Dendritic cell treated with granulocyte-macrophage colony-stimulating factor and Interleukin-4, amounts not matched to agents 40 ng/mL and 50 ng/mL, for 4 days (primary cell): ENCODE results near the gene SPTA1.

Source experiments
- H3K27ac Mint-ChIP-seq: one replicate; pipeline ENCODE4 v1.8.0; 2022; ENCODE audit warnings: mild to moderate bottlenecking, mixed read lengths
- H3K27me3 Mint-ChIP-seq: one replicate; pipeline ENCODE4 v1.8.0; 2022; ENCODE audit warnings: mild to moderate bottlenecking, mixed read lengths
- H3K36me3 Mint-ChIP-seq: one replicate; pipeline ENCODE4 v1.8.0; 2022; ENCODE audit warnings: low read depth, mixed read lengths
- H3K4me1 Mint-ChIP-seq: one replicate; pipeline ENCODE4 v1.8.0; 2022; ENCODE audit warnings: low read depth, mixed read lengths
- H3K4me3 Mint-ChIP-seq: one replicate; pipeline ENCODE4 v1.8.0; 2022; ENCODE audit warnings: mild to moderate bottlenecking, moderate library complexity, mixed read lengths
- H3K9me3 Mint-ChIP-seq: one replicate; pipeline ENCODE4 v1.8.0; 2022; ENCODE audit warnings: mixed read lengths
- intact Hi-C: fragments of 100-400 bp; cut with micrococcal nuclease; formaldehyde crosslinking; loops from one replicate; pipeline ENCODE4 v1.15.0; 2022

SPTA1 gene

GRCh38 chr1:158654571-158654970 lies 31.9 kb downstream of the SPTA1 start:
- Mint-ChIP-seq H3K27me3 (peaks cover 2% of the 10 kb centered on the region), H3K4me3 (peak overlapping the region; percentile 18), H3K9me3 (no peaks in the 10 kb centered on the region), H3K4me1 (peaks cover 19% of the 10 kb centered on the region), H3K27ac (peak overlapping the region; percentile 42), H3K36me3 (no peaks in the 10 kb centered on the region)
- intact Hi-C loops: loop anchor here (5.0 to 10.0 kb wide), 2 partner anchors 178 to 420 kb away; partner anchors contain the start of genes AIM2 and MNDA

- H3K27me3 Mint-ChIP-seq: peaks cover 2% of the 10 kb centered on the region
- H3K4me1 Mint-ChIP-seq: peaks cover 19% of the 10 kb centered on the region
- H3K36me3 Mint-ChIP-seq: no peaks in the 10 kb centered on the region
- intact Hi-C loops: loop anchor here (5.0 to 10.0 kb wide), 2 partner anchors 178 to 421 kb away; partner anchors contain the start of genes AIM2 and MNDA
- H3K27ac Mint-ChIP-seq: peak overlapping the region; percentile 42
- no peak overlapping the region for H3K4me3 Mint-ChIP-seq
- H3K9me3 Mint-ChIP-seq: no peaks in the 10 kb centered on the region
Measured at GRCh38 chr1:158654086-158654485, 32.4 kb downstream of the SPTA1 start.

GRCh38 chr1:158652721-158653334 lies 33.7 kb downstream of the SPTA1 start:
- Mint-ChIP-seq H3K9me3 (no peaks in the 10 kb centered on the region), H3K4me1 (peaks cover 19% of the 10 kb centered on the region), H3K4me3 (no peak overlapping the region), H3K27me3 (peaks cover 2% of the 10 kb centered on the region), H3K36me3 (no peaks in the 10 kb centered on the region), H3K27ac (no peak overlapping the region)
- intact Hi-C loops: loop anchor here (5.0 to 10.0 kb wide), 2 partner anchors 179 to 422 kb away; partner anchors contain the start of genes AIM2 and MNDA

- no peak overlapping the region for H3K27ac Mint-ChIP-seq
- peaks cover 35% of the 10 kb centered on the region for H3K4me1 Mint-ChIP-seq
- H3K27me3 Mint-ChIP-seq: peaks cover 2% of the 10 kb centered on the region
- H3K36me3 Mint-ChIP-seq: no peaks in the 10 kb centered on the region
- no peaks in the 10 kb centered on the region for H3K9me3 Mint-ChIP-seq
- H3K4me3 Mint-ChIP-seq: no peak overlapping the region
- intact Hi-C loops: no loop called here
Measured at GRCh38 chr1:158649052-158649451, 37.5 kb downstream of the SPTA1 start.

- peak overlapping the region; percentile 63 for H3K4me3 Mint-ChIP-seq
- intact Hi-C loops: no loop called here
- H3K27ac Mint-ChIP-seq: peak overlapping the region; percentile 79
Measured at GRCh38 chr1:158646465-158646864, 40.0 kb downstream of the SPTA1 start.

GRCh38 chr1:158644449-158644848 lies 42.1 kb downstream of the SPTA1 start:
- no peaks in the 10 kb centered on the region for H3K9me3 Mint-ChIP-seq
- intact Hi-C loops: no loop called here
- no peaks in the 10 kb centered on the region for H3K27me3 Mint-ChIP-seq
- H3K27ac Mint-ChIP-seq: no peak overlapping the region
- no peaks in the 10 kb centered on the region for H3K36me3 Mint-ChIP-seq
- peaks cover 44% of the 10 kb centered on the region for H3K4me1 Mint-ChIP-seq
- H3K4me3 Mint-ChIP-seq: no peak overlapping the region

More at GRCh38 chr1:158646465-158646864, 40.0 kb downstream of the SPTA1 start:
- no peaks in the 10 kb centered on the region for H3K36me3 Mint-ChIP-seq
- no peaks in the 10 kb centered on the region for H3K9me3 Mint-ChIP-seq
- no peaks in the 10 kb centered on the region for H3K27me3 Mint-ChIP-seq
- H3K4me1 Mint-ChIP-seq: peaks cover 44% of the 10 kb centered on the region

- Mint-ChIP-seq H3K27ac (no peak overlapping the region), H3K36me3 (no peaks in the 10 kb centered on the region), H3K4me3 (no peak overlapping the region), H3K9me3 (no peaks in the 10 kb centered on the region), H3K4me1 (peaks cover 27% of the 10 kb centered on the region), H3K27me3 (no peaks in the 10 kb centered on the region)
- intact Hi-C loops: no loop called here
Measured at GRCh38 chr1:158638904-158639303, 47.6 kb downstream of the SPTA1 start.

GRCh38 chr1:158638146-158638545 lies 48.4 kb downstream of the SPTA1 start:
- Mint-ChIP-seq H3K27me3 (no peaks in the 10 kb centered on the region), H3K4me1 (peaks cover 19% of the 10 kb centered on the region), H3K27ac (no peak overlapping the region), H3K36me3 (no peaks in the 10 kb centered on the region), H3K4me3 (no peak overlapping the region), H3K9me3 (no peaks in the 10 kb centered on the region)
- intact Hi-C loops: no loop called here

- Mint-ChIP-seq H3K27ac (no peak overlapping the region), H3K36me3 (no peaks in the 10 kb centered on the region), H3K27me3 (no peaks in the 10 kb centered on the region), H3K4me3 (no peak overlapping the region), H3K4me1 (no peaks in the 10 kb centered on the region), H3K9me3 (no peaks in the 10 kb centered on the region)
- intact Hi-C loops: no loop called here
Measured at GRCh38 chr1:158613764-158614163, 72.8 kb downstream of the SPTA1 start.

- Mint-ChIP-seq H3K27me3 (no peaks in the 10 kb centered on the region), H3K4me1 (no peaks in the 10 kb centered on the region), H3K27ac (no peak overlapping the region), H3K9me3 (no peaks in the 10 kb centered on the region), H3K4me3 (no peak overlapping the region), H3K36me3 (no peaks in the 10 kb centered on the region)
- intact Hi-C loops: no loop called here
Measured at GRCh38 chr1:158611916-158612315, 74.6 kb downstream of the SPTA1 start.

- H3K4me1 Mint-ChIP-seq: no peaks in the 10 kb centered on the region
- no peaks in the 10 kb centered on the region for H3K27me3 Mint-ChIP-seq
- H3K4me3 Mint-ChIP-seq: no peak overlapping the region
- no peaks in the 10 kb centered on the region for H3K9me3 Mint-ChIP-seq
- intact Hi-C loops: no loop called here
- H3K36me3 Mint-ChIP-seq: no peaks in the 10 kb centered on the region
- H3K27ac Mint-ChIP-seq: no peak overlapping the region
Measured at GRCh38 chr1:158607296-158607695, 79.2 kb downstream of the SPTA1 start.

GRCh38 chr1:158604968-158605367 lies 81.5 kb downstream of the SPTA1 start, which contains the start of gene OR10Z1:
OR10Z1 (plus strand) TSS chr1:158605268; CDS start chr1:158606439, 1,171 bp downstream.
- intact Hi-C loops: no loop called here
- no peak within 1 kb of the TSS for H3K27ac Mint-ChIP-seq
- no peak within 1 kb of the TSS for H3K4me3 Mint-ChIP-seq
- H3K36me3 Mint-ChIP-seq: no peaks in the 10 kb centered on the region
- peaks cover 2% of the 10 kb centered on the region for H3K9me3 Mint-ChIP-seq
- H3K4me1 Mint-ChIP-seq: no peaks in the 10 kb centered on the region
- no peaks in the 10 kb centered on the region for H3K27me3 Mint-ChIP-seq

GRCh38 chr1:158600735-158601134 lies 85.8 kb downstream of the SPTA1 start:
- Mint-ChIP-seq H3K9me3 (peaks cover 45% of the 10 kb centered on the region), H3K4me1 (no peaks in the 10 kb centered on the region), H3K36me3 (no peaks in the 10 kb centered on the region), H3K27me3 (no peaks in the 10 kb centered on the region), H3K4me3 (no peak overlapping the region), H3K27ac (no peak overlapping the region)
- intact Hi-C loops: no loop called here

- Mint-ChIP-seq H3K4me1 (no peaks in the 10 kb centered on the region), H3K27ac (no peak overlapping the region), H3K36me3 (peaks cover 6% of the 10 kb centered on the region), H3K4me3 (no peak overlapping the region), H3K27me3 (no peaks in the 10 kb centered on the region), H3K9me3 (peaks cover 22% of the 10 kb centered on the region)
- intact Hi-C loops: no loop called here
Measured at GRCh38 chr1:158586942-158587341, 99.6 kb downstream of the SPTA1 start.

- peaks cover 17% of the 10 kb centered on the region for H3K9me3 Mint-ChIP-seq
- H3K36me3 Mint-ChIP-seq: peaks cover 6% of the 10 kb centered on the region
- H3K4me3 Mint-ChIP-seq: no peak overlapping the region
- H3K27me3 Mint-ChIP-seq: no peaks in the 10 kb centered on the region
- H3K4me1 Mint-ChIP-seq: no peaks in the 10 kb centered on the region
- no peak overlapping the region for H3K27ac Mint-ChIP-seq
- intact Hi-C loops: no loop called here
Measured at GRCh38 chr1:158583962-158584361, 102.6 kb downstream of the SPTA1 start.
